ENCODE measurements around the gene HNRNPA1L2.

DNA sequence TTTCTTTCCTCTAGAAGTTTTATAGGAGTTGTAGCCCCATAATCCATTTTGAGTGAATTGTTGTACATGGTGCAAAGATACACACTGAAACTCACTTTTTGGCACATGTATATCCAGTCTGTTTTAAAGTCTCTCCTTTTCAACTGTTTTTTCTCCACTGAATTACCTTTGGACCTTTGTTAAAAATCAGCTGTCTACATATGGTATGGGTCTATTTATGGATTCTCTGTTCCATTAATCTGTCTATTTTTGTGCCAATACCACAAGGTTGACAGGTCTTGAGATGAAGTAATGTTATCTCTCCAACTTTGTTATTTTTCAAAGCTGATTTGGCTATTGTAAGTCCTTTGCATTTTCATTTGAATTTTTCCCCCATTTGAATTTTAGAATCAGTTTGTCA lies 4.7 kb downstream of the HNRNPA1L2 start:
- TF ChIP-seq, protein P1, sequence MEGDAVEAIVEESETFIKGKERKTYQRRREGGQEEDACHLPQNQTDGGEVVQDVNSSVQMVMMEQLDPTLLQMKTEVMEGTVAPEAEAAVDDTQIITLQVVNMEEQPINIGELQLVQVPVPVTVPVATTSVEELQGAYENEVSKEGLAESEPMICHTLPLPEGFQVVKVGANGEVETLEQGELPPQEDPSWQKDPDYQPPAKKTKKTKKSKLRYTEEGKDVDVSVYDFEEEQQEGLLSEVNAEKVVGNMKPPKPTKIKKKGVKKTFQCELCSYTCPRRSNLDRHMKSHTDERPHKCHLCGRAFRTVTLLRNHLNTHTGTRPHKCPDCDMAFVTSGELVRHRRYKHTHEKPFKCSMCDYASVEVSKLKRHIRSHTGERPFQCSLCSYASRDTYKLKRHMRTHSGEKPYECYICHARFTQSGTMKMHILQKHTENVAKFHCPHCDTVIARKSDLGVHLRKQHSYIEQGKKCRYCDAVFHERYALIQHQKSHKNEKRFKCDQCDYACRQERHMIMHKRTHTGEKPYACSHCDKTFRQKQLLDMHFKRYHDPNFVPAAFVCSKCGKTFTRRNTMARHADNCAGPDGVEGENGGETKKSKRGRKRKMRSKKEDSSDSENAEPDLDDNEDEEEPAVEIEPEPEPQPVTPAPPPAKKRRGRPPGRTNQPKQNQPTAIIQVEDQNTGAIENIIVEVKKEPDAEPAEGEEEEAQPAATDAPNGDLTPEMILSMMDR (IDR thresholded peaks at IDR 0.05) = no peak
- no peak for TF ChIP-seq JUN (CRISPR knock-in tag; IDR thresholded peaks at IDR 0.05)
- TF ChIP-seq, protein P2, sequence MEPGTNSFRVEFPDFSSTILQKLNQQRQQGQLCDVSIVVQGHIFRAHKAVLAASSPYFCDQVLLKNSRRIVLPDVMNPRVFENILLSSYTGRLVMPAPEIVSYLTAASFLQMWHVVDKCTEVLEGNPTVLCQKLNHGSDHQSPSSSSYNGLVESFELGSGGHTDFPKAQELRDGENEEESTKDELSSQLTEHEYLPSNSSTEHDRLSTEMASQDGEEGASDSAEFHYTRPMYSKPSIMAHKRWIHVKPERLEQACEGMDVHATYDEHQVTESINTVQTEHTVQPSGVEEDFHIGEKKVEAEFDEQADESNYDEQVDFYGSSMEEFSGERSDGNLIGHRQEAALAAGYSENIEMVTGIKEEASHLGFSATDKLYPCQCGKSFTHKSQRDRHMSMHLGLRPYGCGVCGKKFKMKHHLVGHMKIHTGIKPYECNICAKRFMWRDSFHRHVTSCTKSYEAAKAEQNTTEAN (CRISPR knock-in tag; IDR thresholded peaks at IDR 0.05) = no peak
- TF ChIP-seq FOXP4 (CRISPR knock-in tag; IDR thresholded peaks at IDR 0.05) = no peak
- no peak for TF ChIP-seq ESRRA (CRISPR knock-in tag; IDR thresholded peaks at IDR 0.05; ENCODE audit: borderline replicate concordance)
- TF ChIP-seq, protein P3, sequence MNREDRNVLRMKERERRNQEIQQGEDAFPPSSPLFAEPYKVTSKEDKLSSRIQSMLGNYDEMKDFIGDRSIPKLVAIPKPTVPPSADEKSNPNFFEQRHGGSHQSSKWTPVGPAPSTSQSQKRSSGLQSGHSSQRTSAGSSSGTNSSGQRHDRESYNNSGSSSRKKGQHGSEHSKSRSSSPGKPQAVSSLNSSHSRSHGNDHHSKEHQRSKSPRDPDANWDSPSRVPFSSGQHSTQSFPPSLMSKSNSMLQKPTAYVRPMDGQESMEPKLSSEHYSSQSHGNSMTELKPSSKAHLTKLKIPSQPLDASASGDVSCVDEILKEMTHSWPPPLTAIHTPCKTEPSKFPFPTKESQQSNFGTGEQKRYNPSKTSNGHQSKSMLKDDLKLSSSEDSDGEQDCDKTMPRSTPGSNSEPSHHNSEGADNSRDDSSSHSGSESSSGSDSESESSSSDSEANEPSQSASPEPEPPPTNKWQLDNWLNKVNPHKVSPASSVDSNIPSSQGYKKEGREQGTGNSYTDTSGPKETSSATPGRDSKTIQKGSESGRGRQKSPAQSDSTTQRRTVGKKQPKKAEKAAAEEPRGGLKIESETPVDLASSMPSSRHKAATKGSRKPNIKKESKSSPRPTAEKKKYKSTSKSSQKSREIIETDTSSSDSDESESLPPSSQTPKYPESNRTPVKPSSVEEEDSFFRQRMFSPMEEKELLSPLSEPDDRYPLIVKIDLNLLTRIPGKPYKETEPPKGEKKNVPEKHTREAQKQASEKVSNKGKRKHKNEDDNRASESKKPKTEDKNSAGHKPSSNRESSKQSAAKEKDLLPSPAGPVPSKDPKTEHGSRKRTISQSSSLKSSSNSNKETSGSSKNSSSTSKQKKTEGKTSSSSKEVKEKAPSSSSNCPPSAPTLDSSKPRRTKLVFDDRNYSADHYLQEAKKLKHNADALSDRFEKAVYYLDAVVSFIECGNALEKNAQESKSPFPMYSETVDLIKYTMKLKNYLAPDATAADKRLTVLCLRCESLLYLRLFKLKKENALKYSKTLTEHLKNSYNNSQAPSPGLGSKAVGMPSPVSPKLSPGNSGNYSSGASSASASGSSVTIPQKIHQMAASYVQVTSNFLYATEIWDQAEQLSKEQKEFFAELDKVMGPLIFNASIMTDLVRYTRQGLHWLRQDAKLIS (CRISPR knock-in tag; IDR thresholded peaks at IDR 0.05; ENCODE audit: borderline replicate concordance) = no peak
- TF ChIP-seq CBFB (CRISPR knock-in tag; IDR thresholded peaks at IDR 0.05; ENCODE audit: low read depth) = no peak
- TF ChIP-seq, protein P4, sequence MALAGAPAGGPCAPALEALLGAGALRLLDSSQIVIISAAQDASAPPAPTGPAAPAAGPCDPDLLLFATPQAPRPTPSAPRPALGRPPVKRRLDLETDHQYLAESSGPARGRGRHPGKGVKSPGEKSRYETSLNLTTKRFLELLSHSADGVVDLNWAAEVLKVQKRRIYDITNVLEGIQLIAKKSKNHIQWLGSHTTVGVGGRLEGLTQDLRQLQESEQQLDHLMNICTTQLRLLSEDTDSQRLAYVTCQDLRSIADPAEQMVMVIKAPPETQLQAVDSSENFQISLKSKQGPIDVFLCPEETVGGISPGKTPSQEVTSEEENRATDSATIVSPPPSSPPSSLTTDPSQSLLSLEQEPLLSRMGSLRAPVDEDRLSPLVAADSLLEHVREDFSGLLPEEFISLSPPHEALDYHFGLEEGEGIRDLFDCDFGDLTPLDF (CRISPR knock-in tag; IDR thresholded peaks at IDR 0.05) = no peak
- no peak for TF ChIP-seq SP1 (CRISPR knock-in tag; conservative IDR thresholded peaks at IDR 0.05)

Data from WTC11 (cell line).